Neural progenitor cell (in vitro differentiated cells): ENCODE measurements around the gene ADAM22. TPM values are rescaled to one million over a fixed set of nuclear protein-coding genes. Genes with fewer than 3 reads are reported as not detected.

Source experiments
- DNase-seq: peaks from one replicate; pipeline ENCODE4 v3.0.0-alpha.2; 2016; ENCODE audit warnings: low spot score
- H2AFZ ChIP-seq: fragments of 200-600 bp; sonication (generic); replicated peaks from 2 replicates; pipeline ENCODE4 v1.6.1; 2016; ENCODE audit warnings: antibody characterized with exemption
- H3F3A ChIP-seq: fragments of 200-600 bp; sonication (generic); 2 replicates; pipeline ENCODE4 v1.6.1; 2016; ENCODE audit warnings: antibody characterized with exemption, low read depth
- H3K27ac ChIP-seq: fragments of 200-600 bp; sonication (generic); 2 replicates; pipeline ENCODE4 v1.5.1; 2016; ENCODE audit warnings: mild to moderate bottlenecking
- H3K27me3 ChIP-seq: fragments of 200-600 bp; sonication (generic); 2 replicates; pipeline ENCODE4 v1.6.1; 2016; ENCODE audit warnings: mild to moderate bottlenecking, moderate library complexity
- H3K36me3 ChIP-seq: fragments of 200-600 bp; sonication (generic); 2 replicates; pipeline ENCODE4 v1.5.1; 2016
- H3K4me1 ChIP-seq: fragments of 200-600 bp; sonication (generic); 2 replicates; pipeline ENCODE4 v1.6.1; 2016; ENCODE audit warnings: mixed run types
- H3K4me2 ChIP-seq: fragments of 200-600 bp; sonication (generic); 2 replicates; pipeline ENCODE4 v1.6.1; 2016
- H3K4me3 ChIP-seq: fragments of 200-600 bp; sonication (generic); 2 replicates; pipeline ENCODE4 v1.5.1; 2016
- H3K79me2 ChIP-seq: fragments of 200-600 bp; sonication (generic); 2 replicates; pipeline ENCODE4 v1.6.1; 2016; ENCODE audit warnings: low read depth
- H3K9ac ChIP-seq: fragments of 200-600 bp; sonication (generic); 2 replicates; pipeline ENCODE4 v1.6.1; 2016
- H3K9me3 ChIP-seq: fragments of 200-600 bp; sonication (generic); 2 replicates; pipeline ENCODE4 v1.5.1; 2016; ENCODE audit warnings: low read depth
- H4K20me1 ChIP-seq: fragments of 200-600 bp; sonication (generic); 2 replicates; pipeline ENCODE4 v1.6.1; 2016; ENCODE audit warnings: low read depth
- H3K27ac Mint-ChIP-seq: 3 replicates; pipeline ENCODE4 v1.8.0; 2021; ENCODE audit warnings: mixed read lengths
- H3K27me3 Mint-ChIP-seq: 2 replicates; pipeline ENCODE4 v1.8.0; 2022; ENCODE audit warnings: low read depth, mild to moderate bottlenecking, inconsistent platforms, moderate library complexity, mixed read lengths; ENCODE audit not compliant: insufficient read depth
- H3K36me3 Mint-ChIP-seq: 3 replicates; pipeline ENCODE4 v1.8.0; 2021; ENCODE audit warnings: mixed read lengths
- H3K4me1 Mint-ChIP-seq: 3 replicates; pipeline ENCODE4 v1.8.0; 2021; ENCODE audit warnings: mixed read lengths
- H3K4me3 Mint-ChIP-seq: 3 replicates; pipeline ENCODE4 v1.8.0; 2021; ENCODE audit warnings: mild to moderate bottlenecking, moderate library complexity, mixed read lengths
- H3K9me3 Mint-ChIP-seq: 3 replicates; pipeline ENCODE4 v1.8.0; 2020; ENCODE audit warnings: mixed read lengths
- CTCF ChIP-seq: fragments of 200-600 bp; sonication (generic); IDR thresholded peaks from 2 replicates; pipeline ENCODE4 v1.5.1; 2017; ENCODE audit warnings: antibody characterized with exemption, mild to moderate bottlenecking
- EZH2 ChIP-seq: fragments of 200-600 bp; sonication (generic); IDR thresholded peaks from 2 replicates; pipeline ENCODE4 v1.6.1; 2017; ENCODE audit warnings: antibody characterized with exemption, mild to moderate bottlenecking, moderate library complexity
- EZH2phosphoT487 ChIP-seq: fragments of 200-600 bp; sonication (generic); IDR thresholded peaks from 2 replicates; pipeline ENCODE4 v1.6.1; 2017; ENCODE audit warnings: antibody characterized with exemption
- total RNA-seq: library from RNA; depleted of rRNA; stranded (reverse); fragments of >200 nt; gene quantifications from 2 replicates; pipeline ENCODE4 v1.2.3, GENCODE V29; 2015; ENCODE audit warnings: low replicate concordance

ADAM22 gene
- total RNA-seq, 1 donor from 2014 or later = 13.7 TPM

DNA sequence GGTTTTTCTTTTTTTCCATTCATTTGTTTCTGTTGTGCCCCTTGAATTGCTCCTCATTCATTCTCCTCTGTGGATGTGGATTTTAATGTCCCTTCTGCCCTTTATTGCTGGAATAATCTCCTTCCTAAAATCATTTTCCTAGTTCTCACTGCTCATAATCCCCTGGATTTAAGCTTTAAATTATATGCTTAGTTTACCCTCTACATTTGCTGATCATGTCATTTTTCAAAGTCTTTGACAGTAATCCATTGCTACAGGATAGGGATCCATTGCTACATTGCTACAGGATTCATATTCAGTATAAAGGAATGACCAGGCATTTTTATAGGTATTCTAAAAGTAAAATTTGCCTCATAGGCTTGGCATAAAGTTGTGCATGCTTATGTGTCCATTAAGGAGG lies 14.3 kb downstream of the ADAM22 start:
- Histone ChIP-seq H3K9me3 (no peaks in the 10 kb centered on the region), H3K9ac (no peak overlapping the region), H3K4me3 (no peak overlapping the region), H3K4me2 (no peak overlapping the region), H3K79me2 (no peaks in the 10 kb centered on the region), H3K4me1 (no peaks in the 10 kb centered on the region), H3F3A (no peaks in the 10 kb centered on the region), H4K20me1 (no peaks in the 10 kb centered on the region), H2AFZ (no peak overlapping the region), H3K36me3 (no peaks in the 10 kb centered on the region), H3K27ac (no peak overlapping the region), H3K27me3 (no peaks in the 10 kb centered on the region)
- no peak overlapping the region for H3K27ac Mint-ChIP-seq
- H3K27me3 Mint-ChIP-seq = no peaks in the 10 kb centered on the region
- H3K4me1 Mint-ChIP-seq = no peaks in the 10 kb centered on the region
- peaks cover under 1% of the 10 kb centered on the region for H3K9me3 Mint-ChIP-seq
- H3K4me3 Mint-ChIP-seq = no peak overlapping the region
- no peaks in the 10 kb centered on the region for H3K36me3 Mint-ChIP-seq
- DNase-seq = no peak
- TF ChIP-seq EZH2 (no peak), EZH2phosphoT487 (no peak), CTCF (no peak)

DNA sequence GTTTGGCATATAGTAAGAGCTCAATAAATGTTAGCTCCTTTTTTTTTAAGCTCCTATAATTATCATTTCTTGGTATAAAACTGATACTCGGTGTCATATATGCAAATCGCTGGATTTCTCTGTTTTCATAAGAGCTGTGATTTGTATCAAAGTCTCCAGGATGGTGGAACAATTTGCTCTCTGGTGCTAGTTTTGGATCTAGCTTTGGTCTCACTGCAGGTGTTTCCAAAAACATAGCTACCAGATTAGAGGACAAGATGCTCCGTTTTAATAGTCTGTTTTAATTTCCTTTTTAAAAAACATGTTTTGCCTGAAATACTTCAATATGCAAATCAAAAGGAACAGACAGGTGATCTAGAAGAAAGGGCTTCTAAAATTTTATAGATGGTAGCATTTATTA lies 25.3 kb downstream of the ADAM22 start:
- Histone ChIP-seq H3K27me3 (no peaks in the 10 kb centered on the region), H3K4me3 (no peak overlapping the region), H3K9me3 (no peaks in the 10 kb centered on the region), H3F3A (no peaks in the 10 kb centered on the region), H3K27ac (no peak overlapping the region), H2AFZ (no peak overlapping the region), H3K36me3 (no peaks in the 10 kb centered on the region), H3K79me2 (no peaks in the 10 kb centered on the region), H4K20me1 (no peaks in the 10 kb centered on the region), H3K9ac (no peak overlapping the region), H3K4me2 (no peak overlapping the region), H3K4me1 (no peaks in the 10 kb centered on the region)
- Mint-ChIP-seq H3K27ac (no peak overlapping the region), H3K9me3 (peaks cover 4% of the 10 kb centered on the region), H3K27me3 (no peaks in the 10 kb centered on the region), H3K4me1 (no peaks in the 10 kb centered on the region), H3K36me3 (peaks cover 7% of the 10 kb centered on the region), H3K4me3 (no peak overlapping the region)
- no peak for DNase-seq
- TF ChIP-seq CTCF = no peak

DNA sequence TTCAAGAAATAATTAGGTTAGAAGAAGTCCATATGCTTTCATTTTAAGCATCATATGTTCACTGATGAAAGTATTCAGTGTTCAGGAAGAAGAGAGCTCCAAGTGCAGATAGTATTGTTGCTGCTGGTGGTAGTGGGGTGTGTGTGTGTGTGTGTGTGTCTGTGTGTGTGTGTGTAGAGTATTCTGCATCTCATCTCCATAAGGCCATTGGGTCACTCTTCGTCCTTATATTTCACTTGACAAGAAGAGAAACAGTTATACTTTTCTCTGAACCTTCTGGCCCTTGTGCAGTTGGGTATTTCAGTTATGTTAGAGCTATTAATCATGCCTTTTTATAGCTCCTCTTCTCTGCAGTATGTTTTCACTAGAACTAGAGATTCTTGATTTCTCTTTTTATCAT lies 26.2 kb downstream of the ADAM22 start:
- DNase-seq = no peak

More for the DNA sequence above, 26.2 kb downstream of the ADAM22 start:
- Histone ChIP-seq H3K36me3 (no peaks in the 10 kb centered on the region), H3K4me1 (no peaks in the 10 kb centered on the region), H3K27ac (no peak overlapping the region), H3K27me3 (no peaks in the 10 kb centered on the region), H3K79me2 (no peaks in the 10 kb centered on the region), H3K9me3 (no peaks in the 10 kb centered on the region), H3K4me3 (no peak overlapping the region), H4K20me1 (no peaks in the 10 kb centered on the region), H3K9ac (no peak overlapping the region), H3F3A (no peaks in the 10 kb centered on the region), H3K4me2 (no peak overlapping the region), H2AFZ (no peak overlapping the region)
- no peaks in the 10 kb centered on the region for H3K4me1 Mint-ChIP-seq
- H3K27ac Mint-ChIP-seq = no peak overlapping the region
- peaks cover 7% of the 10 kb centered on the region for H3K36me3 Mint-ChIP-seq
- no peaks in the 10 kb centered on the region for H3K27me3 Mint-ChIP-seq
- peaks cover 4% of the 10 kb centered on the region for H3K9me3 Mint-ChIP-seq
- H3K4me3 Mint-ChIP-seq = no peak overlapping the region
- TF ChIP-seq EZH2phosphoT487 (no peak), CTCF (no peak), EZH2 (no peak)
